ENCODE data around the gene KCNQ1.

- TF ChIP-seq CTCF (IDR thresholded peaks at IDR 0.05; ENCODE audit: borderline replicate concordance, extremely low read depth, low read length, poor library complexity, severe bottlenecking) = no peak
- TF ChIP-seq EZH2 (IDR thresholded peaks at IDR 0.05; ENCODE audit: borderline replicate concordance, low read depth, low read length, severe bottlenecking) = no peak
Measured at GRCh38 chr11:2644844-2645778, 200.3 kb downstream of the KCNQ1 start.
